HG03460 (cell line): Measurements from ENCODE around the gene SLC35A1.

Source experiments
- ATAC-seq: cut with Tn5 transposase; IDR thresholded peaks from one replicate; pipeline ENCODE4 v1.9.1; 2021; ENCODE audit not compliant: unreplicated experiment

Gene SLC35A1

DNA sequence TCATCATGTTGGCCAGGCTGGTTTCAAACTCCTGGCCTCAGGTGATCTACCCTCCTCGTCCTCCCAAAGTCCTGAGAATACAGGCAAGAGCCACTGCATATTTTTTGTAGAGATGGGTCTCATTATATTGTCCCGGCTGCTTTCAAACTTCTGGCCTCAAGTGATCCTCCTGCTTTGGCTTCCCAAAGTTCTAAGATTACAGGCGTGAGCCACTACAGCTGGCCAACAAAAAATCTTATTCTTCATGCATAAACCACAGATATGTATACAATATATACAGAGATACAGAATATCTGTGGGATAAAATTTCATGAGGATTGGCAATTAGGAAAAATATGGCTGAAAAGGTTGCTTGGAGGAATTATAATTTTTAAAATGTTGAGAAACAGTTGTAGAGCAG, 49.9 kb downstream of the SLC35A1 start:
- no peak for ATAC-seq

GRCh38 chr6:87529221-87529620, 56.4 kb downstream of the SLC35A1 start:
- ATAC-seq: no peak

GRCh38 chr6:87534377-87535047, 61.7 kb downstream of the SLC35A1 start:
- ATAC-seq: no peak

GRCh38 chr6:87538510-87539260, 65.9 kb downstream of the SLC35A1 start:
- ATAC-seq: no peak

- no peak for ATAC-seq
These were observed 66.8 kb downstream of the SLC35A1 start for GRCh38 chr6:87539554-87539953.

GRCh38 chr6:87540539-87540938, 67.8 kb downstream of the SLC35A1 start:
- ATAC-seq: no peak

- no peak for ATAC-seq
These were observed 68.3 kb downstream of the SLC35A1 start for GRCh38 chr6:87541041-87541440.

DNA sequence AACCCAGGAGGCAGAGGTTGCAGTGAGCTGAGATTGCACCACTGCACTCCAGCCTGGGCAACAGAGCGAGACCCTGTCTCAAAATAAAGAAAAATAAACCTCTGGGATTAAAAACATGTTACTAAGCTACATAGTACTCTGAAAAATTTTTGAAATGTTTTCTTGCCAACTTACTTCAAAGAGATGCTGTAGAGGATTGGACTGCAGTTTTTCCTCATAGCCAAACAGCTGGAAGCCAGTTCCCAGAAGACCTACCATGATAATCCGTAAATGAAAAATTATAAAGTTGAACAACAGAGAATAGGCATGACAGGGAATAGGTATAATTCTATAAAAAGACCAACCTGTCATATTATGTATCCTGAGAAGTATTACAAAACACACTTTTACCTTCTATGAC, 69.0 kb downstream of the SLC35A1 start:
- no peak for ATAC-seq

- no peak for ATAC-seq
These were observed 71.1 kb downstream of the SLC35A1 start for GRCh38 chr6:87543696-87544473.

DNA sequence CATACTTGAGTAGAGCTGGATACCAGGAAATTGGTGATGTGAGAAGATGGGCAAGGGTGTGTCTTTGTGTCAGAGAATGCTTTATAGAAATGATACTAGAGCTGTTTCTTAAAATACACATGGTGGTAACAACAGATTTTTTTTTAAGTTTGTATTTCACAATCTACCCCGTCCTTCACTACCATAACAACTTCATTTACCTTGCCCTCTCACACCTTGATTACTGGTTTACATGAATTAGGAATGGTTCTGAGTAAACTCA, 71.6 kb downstream of the SLC35A1 start:
- no peak for ATAC-seq

DNA sequence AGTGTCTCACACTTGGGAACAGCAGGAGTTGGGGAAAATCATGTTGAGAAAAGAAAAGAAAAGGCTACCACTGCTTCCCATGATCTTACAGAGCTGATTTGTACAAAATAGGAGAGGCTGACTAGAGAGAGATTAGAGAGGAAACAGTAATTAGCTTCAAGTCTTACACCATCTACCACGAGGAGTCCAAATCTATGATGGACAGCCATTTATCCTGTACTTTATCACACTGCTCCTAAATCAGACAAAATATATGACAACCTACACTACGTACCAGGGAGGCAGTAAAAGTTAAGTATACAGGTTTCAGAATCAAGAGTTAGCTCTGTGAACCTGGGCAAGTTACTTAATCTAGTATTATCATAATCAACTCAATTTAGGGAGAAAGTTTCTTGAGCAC, 79.0 kb downstream of the SLC35A1 start:
- ATAC-seq: no peak

DNA sequence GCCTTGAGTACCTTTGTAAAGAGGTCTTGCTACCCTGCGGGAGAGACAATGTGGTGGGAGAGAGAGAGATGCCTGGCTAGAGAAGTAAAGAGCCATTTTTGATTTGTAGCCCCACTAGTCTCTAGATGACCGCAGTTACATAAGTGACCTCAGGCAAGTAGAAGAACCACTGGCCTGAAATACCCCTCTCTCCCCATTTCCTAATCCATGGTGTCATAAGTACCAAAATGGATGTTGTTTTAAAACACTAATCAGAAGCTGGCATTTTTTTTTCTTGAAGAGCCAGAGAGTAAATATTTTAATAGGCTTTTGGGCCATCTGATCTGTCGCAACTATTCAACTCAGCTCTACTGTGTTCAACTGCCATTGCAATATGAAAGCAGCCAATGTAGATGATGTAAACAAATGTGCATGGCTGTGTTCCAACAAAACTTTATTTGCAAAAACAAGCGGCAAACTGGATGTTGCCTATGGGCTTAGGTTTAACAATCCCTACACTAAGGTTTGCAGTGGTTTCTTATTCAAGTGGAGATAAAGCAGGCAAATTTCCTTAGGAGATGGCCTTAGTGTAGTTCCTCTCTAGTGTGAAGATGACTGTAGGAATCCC, 80.5 kb downstream of the SLC35A1 start:
- ATAC-seq: no peak

- ATAC-seq: no peak
These were observed 82.7 kb downstream of the SLC35A1 start for GRCh38 chr6:87555506-87555905.

- ATAC-seq: no peak
These were observed 85.7 kb downstream of the SLC35A1 start for GRCh38 chr6:87558446-87558845.

GRCh38 chr6:87561017-87561416, 88.2 kb downstream of the SLC35A1 start:
- ATAC-seq: no peak
